Esophagus squamous epithelium (tissue), 5 donors: ENCODE data around the gene ZFP91. TPM values are rescaled to one million over a fixed set of nuclear protein-coding genes. Genes with fewer than 3 reads are reported as not detected.
A peak's percentile ranks its signal among the peaks of the same experiment; 100 is the strongest.

Experiments
- DNase-seq: peaks from one replicate; lab custom pipeline; 2025; lab: John Stamatoyannopoulos, UW
- H3K27ac ChIP-seq, 4 donors: fragments of 200-600 bp; sonication (generic); one replicate each; pipeline ENCODE4 v1.5.1; 2016 to 2019; ENCODE audit warnings: mild to moderate bottlenecking in 1 of 4
- H3K27me3 ChIP-seq, 4 donors: fragments of 200-600 bp; sonication (generic); 1 replicate in 3 of 4; 2 replicates in 1 of 4; pipeline versions ENCODE4 v1.5.1 to v1.6.0; 2017 to 2021; ENCODE audit warnings: antibody characterized with exemption in 1 of 4
- H3K36me3 ChIP-seq, 3 donors: fragments of 200-600 bp; sonication (generic); one replicate each; pipeline ENCODE4 v1.5.1; 2016 to 2019
- H3K4me1 ChIP-seq, 3 donors: fragments of 200-600 bp; sonication (generic); one replicate each; pipeline ENCODE4 v1.5.1; 2017 to 2019
- H3K4me3 ChIP-seq, 4 donors: fragments of 200-600 bp; sonication (generic); 1 replicate in 3 of 4; 2 replicates in 1 of 4; pipeline ENCODE4 v1.5.1; 2016 to 2019; ENCODE audit warnings: mild to moderate bottlenecking in 2 of 4, moderate library complexity in 1 of 4
- H3K9me3 ChIP-seq, 3 donors: fragments of 200-600 bp; sonication (generic); one replicate each; pipeline ENCODE4 v1.5.1; 2016 to 2019
- CTCF ChIP-seq, 6 experiments: fragments of 450-650 bp in 4 of 6; fragments of 200-600 bp in 2 of 6; sonication (generic) in 2 of 6; IDR thresholded peaks; one replicate each; pipeline ENCODE4 v1.5.1; 2016 to 2019; ENCODE audit warnings: antibody characterized with exemption in 6 of 6, mild to moderate bottlenecking in 4 of 6, moderate library complexity in 4 of 6
- POLR2A ChIP-seq, 4 donors: fragments of 450-650 bp; IDR thresholded peaks; one replicate each; pipeline ENCODE4 v1.6.1; 2017; ENCODE audit warnings: antibody characterized with exemption in 4 of 4, mild to moderate bottlenecking in 4 of 4, moderate library complexity in 3 of 4
- WGBS, 2 donors: methylation state at CpG; one replicate each; pipeline ENCODE4 v1.1.5; 2018; 5-methylcytosine and 5-hydroxymethylcytosine counted together
- intact Hi-C: fragments of 100-400 bp; cut with DNase I; formaldehyde crosslinking; loops from one replicate; pipeline ENCODE4 v1.15.0; 2022
- total RNA-seq, 4 donors: library from RNA; depleted of rRNA; stranded (reverse); fragments of >200 nt; gene quantifications; one replicate each; pipeline ENCODE4 v1.1.0, GENCODE V29; 2016
- donor health status: DM: yes; HTN: yes; CAD: no.

The ZFP91 gene
- total RNA-seq, 4 donors from 2014 or later: 26.6 to 48.6 (median 40.5) TPM

DNA sequence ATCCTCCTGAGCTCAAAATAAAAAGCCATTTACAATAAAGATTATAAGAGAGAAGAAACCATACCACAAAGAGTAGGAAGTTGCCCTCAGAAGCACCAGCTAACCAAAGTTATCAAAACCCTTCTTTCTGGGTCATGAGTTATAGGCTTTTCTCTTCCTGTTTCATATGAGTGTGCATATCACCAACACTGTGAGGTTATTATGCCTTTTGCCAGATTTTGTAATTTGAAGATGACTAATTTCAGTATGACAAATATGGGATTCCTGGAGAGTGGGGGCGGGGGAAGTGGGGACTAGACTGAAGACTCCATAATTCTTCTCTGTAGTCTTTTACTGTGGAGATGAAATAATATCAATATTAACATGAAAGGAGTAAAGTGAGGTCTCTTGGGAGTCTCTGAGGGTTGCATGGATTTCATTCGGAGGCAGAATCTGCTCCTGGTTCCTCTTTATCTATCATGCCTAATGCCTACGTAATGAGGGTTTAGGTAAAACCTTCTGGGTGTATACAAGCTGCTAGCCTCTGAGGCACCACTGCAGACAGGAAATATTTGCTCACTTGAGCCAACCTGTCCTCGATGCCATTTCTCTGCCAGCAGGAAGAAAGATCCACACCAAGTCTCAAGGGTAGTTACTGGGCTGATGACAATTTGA lies 5.3 kb upstream of the ZFP91 start:
- H3K4me3 ChIP-seq: peak overlapping the region in 3 of 4 donors; percentile 13 to 38 (median 18)
- H3K27me3 ChIP-seq: no peaks in the 10 kb centered on the region
- TF ChIP-seq POLR2A (IDR thresholded peaks at IDR 0.05): no peak
- TF ChIP-seq CTCF (IDR thresholded peaks at IDR 0.05): no peak
- 17 to 23% methylated on average over 4 of the region's 4 CpGs for WGBS, 2 donors
- peak overlapping the region; percentile 74 to 100 (median 90) for H3K27ac ChIP-seq
- intact Hi-C loops: no loop called here
- H3K4me1 ChIP-seq: peaks cover 16 to 56% (median 50%) of the 10 kb centered on the region in 3 donors
- peaks cover 0 to 15% (median 0%) of the 10 kb centered on the region in 3 donors for H3K36me3 ChIP-seq
- DNase-seq: no peak
- H3K9me3 ChIP-seq: no peaks in the 10 kb centered on the region

- Histone ChIP-seq H3K27me3 (no peaks in the 10 kb centered on the region), H3K36me3 (peaks cover 0 to 7% (median 0%) of the 10 kb centered on the region in 3 donors), H3K4me3 (peak overlapping the region in 3 of 4 donors; percentile 10 to 38 (median 31)), H3K9me3 (no peaks in the 10 kb centered on the region), H3K4me1 (peaks cover 16 to 55% (median 50%) of the 10 kb centered on the region in 3 donors), H3K27ac (peak overlapping the region; percentile 74 to 100 (median 88))
- DNase-seq: no peak
- intact Hi-C loops: no loop called here
- TF ChIP-seq POLR2A (IDR thresholded peaks at IDR 0.05) (no peak), CTCF (IDR thresholded peaks at IDR 0.05) (no peak)
These were observed 4.0 kb upstream of the ZFP91 start for GRCh38 chr11:58574881-58575280.

- intact Hi-C loops: no loop called here
- 53% methylated on average over 6 of the region's 6 CpGs for WGBS, 2 donors
- TF ChIP-seq POLR2A (IDR thresholded peaks at IDR 0.05) (peak in 1 of 4 donors; percentile 58), CTCF (IDR thresholded peaks at IDR 0.05) (no peak)
- peak within 1 kb of the TSS in 3 of 4 donors; percentile 10 to 38 (median 31) for H3K4me3 ChIP-seq
- no peak for DNase-seq
- peaks cover 16 to 59% (median 52%) of the 10 kb centered on the region in 3 donors for H3K4me1 ChIP-seq
- H3K36me3 ChIP-seq: peaks cover 0 to 1% (median 0%) of the 10 kb centered on the region in 3 donors
- no peaks in the 10 kb centered on the region for H3K27me3 ChIP-seq
- peak within 1 kb of the TSS; percentile 95 to 100 (median 100) for H3K27ac ChIP-seq
- no peaks in the 10 kb centered on the region for H3K9me3 ChIP-seq
These were observed 3.4 kb upstream of the ZFP91 start, which contains the start of gene LPXN for GRCh38 chr11:58575377-58576020. LPXN (minus strand) TSS chr11:58575856; CDS start chr11:58575772, 84 bp downstream.

- 14 to 24% methylated on average over 4 of the region's 4 CpGs for WGBS, 2 donors
- Histone ChIP-seq H3K4me1 (peaks cover 16 to 74% (median 62%) of the 10 kb centered on the region in 3 donors), H3K27ac (peak overlapping the region; percentile 95 to 100 (median 100)), H3K9me3 (no peaks in the 10 kb centered on the region), H3K27me3 (no peaks in the 10 kb centered on the region), H3K36me3 (no peaks in the 10 kb centered on the region), H3K4me3 (peak overlapping the region in 3 of 4 donors; percentile 95 to 97 (median 95))
- DNase-seq: no peak
- intact Hi-C loops: no loop called here
- TF ChIP-seq CTCF (IDR thresholded peaks at IDR 0.05): peak in 2 of 6 experiments; percentile 29 to 40
- TF ChIP-seq POLR2A (IDR thresholded peaks at IDR 0.05): no peak
These were observed 1.9 kb upstream of the ZFP91 start for GRCh38 chr11:58576887-58577471.
